Esophagus muscularis mucosa (tissue), 4 donors: ENCODE results near the gene TRAPPC5. TPM values are rescaled to one million over a fixed set of nuclear protein-coding genes. Genes with fewer than 3 reads are reported as not detected.

Experiments
- DNase-seq: peaks from one replicate; pipeline ENCODE4 v3.0.0-alpha.2; 2017; ENCODE audit errors: extremely low spot score
- H3K27ac ChIP-seq, 4 donors: fragments of 200-600 bp; sonication (generic); replicated peaks in 1 of 4; 1 replicate in 3 of 4; 2 replicates in 1 of 4; pipeline ENCODE4 v1.5.1; 2016 to 2019; ENCODE audit warnings: mild to moderate bottlenecking in 1 of 4
- H3K27me3 ChIP-seq, 4 donors: fragments of 200-600 bp; sonication (generic); one replicate each; pipeline versions ENCODE4 v1.5.1 to v1.6.0; 2016 to 2019
- H3K36me3 ChIP-seq, 4 donors: fragments of 200-600 bp; sonication (generic); one replicate each; pipeline ENCODE4 v1.5.1; 2016 to 2019
- H3K4me1 ChIP-seq, 4 donors: fragments of 200-600 bp; sonication (generic); one replicate each; pipeline ENCODE4 v1.5.1; 2016 to 2019
- H3K4me3 ChIP-seq, 4 donors: fragments of 200-600 bp; sonication (generic); 1 replicate in 2 of 4; 2 replicates in 2 of 4; pipeline ENCODE4 v1.5.1; 2016 to 2019; ENCODE audit warnings: mild to moderate bottlenecking in 4 of 4, moderate library complexity in 1 of 4
- H3K9me3 ChIP-seq, 4 donors: fragments of 200-600 bp; sonication (generic); 1 replicate in 3 of 4; 2 replicates in 1 of 4; pipeline ENCODE4 v1.5.1; 2016 to 2019
- EP300 ChIP-seq: sonication (generic); formaldehyde crosslinking; IDR thresholded peaks from one replicate; pipeline ENCODE4 v1.6.1; 2017; ENCODE audit warnings: antibody characterized with exemption
- POLR2A ChIP-seq: fragments of 450-650 bp; IDR thresholded peaks from one replicate; pipeline ENCODE4 v1.6.1; 2017; ENCODE audit warnings: antibody characterized with exemption, moderate library complexity, mild to moderate bottlenecking, low read depth
- POLR2AphosphoS5 ChIP-seq, 2 donors: sonication (generic); formaldehyde crosslinking; IDR thresholded peaks; one replicate each; pipeline ENCODE4 v1.6.1; 2017; ENCODE audit warnings: antibody characterized with exemption in 2 of 2
- WGBS: methylation state at CpG from one replicate; pipeline ENCODE4 v1.1.5; 2018; 5-methylcytosine and 5-hydroxymethylcytosine counted together
- intact Hi-C: fragments of 100-400 bp; cut with DNase I; formaldehyde crosslinking; loops from one replicate; pipeline ENCODE4 v1.15.1; 2023
- total RNA-seq, 4 donors: library from RNA; depleted of rRNA; stranded (reverse); fragments of >200 nt; gene quantifications; one replicate each; pipeline versions ENCODE4 v1.1.0 to v1.2.1, GENCODE V29; 2016
- TF ChIP-seq, protein P1 (sequence below), 3 experiments: fragments of 200-600 bp in 2 of 3; fragments of 450-650 bp in 1 of 3; sonication (generic) in 2 of 3; IDR thresholded peaks; one replicate each; pipeline ENCODE4 v1.5.1; 2017 to 2019; ENCODE audit warnings: antibody characterized with exemption in 3 of 3, mild to moderate bottlenecking in 2 of 3, moderate library complexity in 1 of 3

TRAPPC5 gene
- total RNA-seq, 4 donors from 2014 or later: 12.5 to 84.7 (median 64.8) TPM

DNA sequence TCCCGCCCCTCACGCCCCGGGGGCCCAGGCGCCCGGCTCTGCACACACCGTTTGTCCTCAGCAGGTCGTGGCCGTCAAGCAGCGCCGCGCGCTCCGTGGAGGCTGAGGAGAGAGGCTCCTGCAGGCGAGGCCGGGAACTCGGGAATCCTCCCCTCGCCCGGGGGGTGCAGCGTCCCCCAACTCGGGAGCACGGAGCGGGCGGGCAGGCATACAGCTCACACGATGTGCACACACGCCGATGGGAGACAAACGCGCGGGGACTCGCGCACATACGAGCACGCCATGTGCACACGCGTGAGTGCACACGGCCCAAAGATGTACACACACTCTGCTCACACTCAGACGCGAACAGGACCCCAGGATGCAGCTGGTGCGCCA, 50.6 kb downstream of the TRAPPC5 start:
- WGBS: 44% methylated on average over 6 of the region's 39 CpGs
- no peak for DNase-seq
- no peak overlapping the region for H3K4me3 ChIP-seq
- peaks cover 0 to 81% (median 22%) of the 10 kb centered on the region in 4 donors for H3K27me3 ChIP-seq
- TF ChIP-seq, protein P1, sequence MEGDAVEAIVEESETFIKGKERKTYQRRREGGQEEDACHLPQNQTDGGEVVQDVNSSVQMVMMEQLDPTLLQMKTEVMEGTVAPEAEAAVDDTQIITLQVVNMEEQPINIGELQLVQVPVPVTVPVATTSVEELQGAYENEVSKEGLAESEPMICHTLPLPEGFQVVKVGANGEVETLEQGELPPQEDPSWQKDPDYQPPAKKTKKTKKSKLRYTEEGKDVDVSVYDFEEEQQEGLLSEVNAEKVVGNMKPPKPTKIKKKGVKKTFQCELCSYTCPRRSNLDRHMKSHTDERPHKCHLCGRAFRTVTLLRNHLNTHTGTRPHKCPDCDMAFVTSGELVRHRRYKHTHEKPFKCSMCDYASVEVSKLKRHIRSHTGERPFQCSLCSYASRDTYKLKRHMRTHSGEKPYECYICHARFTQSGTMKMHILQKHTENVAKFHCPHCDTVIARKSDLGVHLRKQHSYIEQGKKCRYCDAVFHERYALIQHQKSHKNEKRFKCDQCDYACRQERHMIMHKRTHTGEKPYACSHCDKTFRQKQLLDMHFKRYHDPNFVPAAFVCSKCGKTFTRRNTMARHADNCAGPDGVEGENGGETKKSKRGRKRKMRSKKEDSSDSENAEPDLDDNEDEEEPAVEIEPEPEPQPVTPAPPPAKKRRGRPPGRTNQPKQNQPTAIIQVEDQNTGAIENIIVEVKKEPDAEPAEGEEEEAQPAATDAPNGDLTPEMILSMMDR (IDR thresholded peaks at IDR 0.05): no peak
- TF ChIP-seq EP300 (no peak), POLR2A (no peak), POLR2AphosphoS5 (IDR thresholded peaks at IDR 0.05) (no peak)
- peaks cover 0 to 10% (median 5%) of the 10 kb centered on the region in 4 donors for H3K4me1 ChIP-seq
- H3K9me3 ChIP-seq: no peaks in the 10 kb centered on the region
- intact Hi-C loops: no loop called here
- no peak overlapping the region for H3K27ac ChIP-seq
- no peaks in the 10 kb centered on the region for H3K36me3 ChIP-seq

DNA sequence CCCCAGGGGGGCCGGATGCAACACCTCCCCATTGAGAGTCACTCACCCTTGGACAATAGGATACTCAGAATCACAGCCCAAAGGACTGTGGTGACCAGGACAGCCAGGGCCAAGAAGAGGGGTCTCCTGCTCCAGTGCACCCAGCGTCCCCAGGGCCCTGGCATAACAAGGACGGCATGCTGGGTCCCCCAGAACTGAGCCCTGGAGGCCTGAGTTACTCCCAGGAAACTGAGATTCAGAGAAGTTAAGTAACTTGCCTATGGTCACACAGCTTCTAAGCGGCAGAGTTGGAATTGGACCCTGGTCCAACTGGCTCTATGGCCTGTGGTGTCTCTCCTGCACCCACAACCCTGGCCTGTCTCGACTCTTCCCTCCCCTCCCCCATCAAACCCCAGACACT, 51.0 kb downstream of the TRAPPC5 start:
- H3K36me3 ChIP-seq: no peaks in the 10 kb centered on the region
- peaks cover 0 to 10% (median 5%) of the 10 kb centered on the region in 4 donors for H3K4me1 ChIP-seq
- H3K27ac ChIP-seq: no peak overlapping the region
- no peaks in the 10 kb centered on the region for H3K9me3 ChIP-seq
- no peak overlapping the region for H3K4me3 ChIP-seq
- WGBS: 80% methylated on average over 3 of the region's 5 CpGs
- H3K27me3 ChIP-seq: peaks cover 0 to 79% (median 22%) of the 10 kb centered on the region in 4 donors
- no peak for DNase-seq
- intact Hi-C loops: no loop called here
- TF ChIP-seq, protein P1 (IDR thresholded peaks at IDR 0.05): no peak
- TF ChIP-seq POLR2AphosphoS5 (IDR thresholded peaks at IDR 0.05) (no peak), EP300 (no peak), POLR2A (no peak)

DNA sequence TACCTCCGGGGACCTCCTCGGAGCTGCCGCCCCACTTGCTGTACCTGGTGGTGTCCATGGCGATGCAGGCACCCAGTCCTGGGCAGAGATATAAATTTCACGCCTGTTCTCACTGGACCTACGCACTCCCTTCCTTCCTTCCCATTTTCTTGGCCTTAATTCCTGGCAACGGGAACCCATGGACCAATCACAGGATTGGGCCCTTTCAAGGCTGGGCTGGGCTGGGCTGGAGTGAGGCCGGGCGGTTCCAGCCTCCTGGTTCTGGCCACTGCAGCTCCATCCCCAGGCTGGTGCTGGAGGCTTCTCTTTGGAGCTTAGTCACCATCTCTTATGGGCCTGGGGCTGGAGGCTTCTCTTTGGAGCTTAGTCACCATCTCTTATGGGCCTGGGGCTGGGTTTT, 51.4 kb downstream of the TRAPPC5 start, which contains the start of gene CLEC4G:
CLEC4G (minus strand) TSS at position 66 of the 400 bp plus-strand sequence; CDS start at position 58, 8 bp downstream.
- intact Hi-C loops: no loop called here
- no peak within 1 kb of the TSS for H3K4me3 ChIP-seq
- peaks cover 0 to 10% (median 5%) of the 10 kb centered on the region in 4 donors for H3K4me1 ChIP-seq
- peaks cover 0 to 78% (median 22%) of the 10 kb centered on the region in 4 donors for H3K27me3 ChIP-seq
- H3K27ac ChIP-seq: no peak within 1 kb of the TSS
- no peaks in the 10 kb centered on the region for H3K9me3 ChIP-seq
- TF ChIP-seq, protein P1 (IDR thresholded peaks at IDR 0.05): no peak
- no peak for TF ChIP-seq POLR2A
- no peak for TF ChIP-seq EP300
- no peak for TF ChIP-seq POLR2AphosphoS5 (IDR thresholded peaks at IDR 0.05)
- no peaks in the 10 kb centered on the region for H3K36me3 ChIP-seq
- DNase-seq: no peak
- WGBS: 61% methylated on average over 9 of the region's 9 CpGs

DNA sequence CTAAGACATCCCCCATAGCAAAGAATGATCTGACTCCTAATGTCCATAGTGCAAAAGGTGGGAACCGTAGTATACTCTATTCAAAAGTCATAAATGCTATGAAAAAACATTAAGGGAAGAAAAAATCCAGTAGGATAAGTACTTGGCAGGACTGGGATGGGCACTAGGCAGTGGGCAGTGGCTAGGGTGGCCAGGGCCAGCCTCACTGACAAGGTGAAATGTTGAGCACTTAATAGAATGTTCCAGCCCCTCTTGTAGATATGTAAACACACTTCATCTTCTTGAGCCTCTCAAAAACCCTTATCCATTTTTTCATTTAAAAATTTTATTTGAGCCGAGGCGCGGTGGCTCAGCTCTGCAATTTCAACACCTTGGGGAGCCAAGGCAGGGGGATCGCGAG, 52.7 kb downstream of the TRAPPC5 start:
- peaks cover 0 to 76% (median 22%) of the 10 kb centered on the region in 4 donors for H3K27me3 ChIP-seq
- no peak for DNase-seq
- H3K36me3 ChIP-seq: no peaks in the 10 kb centered on the region
- peaks cover 0 to 10% (median 5%) of the 10 kb centered on the region in 4 donors for H3K4me1 ChIP-seq
- no peak overlapping the region for H3K4me3 ChIP-seq
- no peaks in the 10 kb centered on the region for H3K9me3 ChIP-seq
- TF ChIP-seq, protein P1 (IDR thresholded peaks at IDR 0.05): no peak
- TF ChIP-seq EP300: no peak
- TF ChIP-seq POLR2AphosphoS5 (IDR thresholded peaks at IDR 0.05): no peak
- TF ChIP-seq POLR2A: no peak
- 62% methylated on average over 6 of the region's 6 CpGs for whole genome bisulfite sequencing
- no peak overlapping the region for H3K27ac ChIP-seq
- intact Hi-C loops: no loop called here
